Measurements from ENCODE around the gene ZBTB16.

DNA sequence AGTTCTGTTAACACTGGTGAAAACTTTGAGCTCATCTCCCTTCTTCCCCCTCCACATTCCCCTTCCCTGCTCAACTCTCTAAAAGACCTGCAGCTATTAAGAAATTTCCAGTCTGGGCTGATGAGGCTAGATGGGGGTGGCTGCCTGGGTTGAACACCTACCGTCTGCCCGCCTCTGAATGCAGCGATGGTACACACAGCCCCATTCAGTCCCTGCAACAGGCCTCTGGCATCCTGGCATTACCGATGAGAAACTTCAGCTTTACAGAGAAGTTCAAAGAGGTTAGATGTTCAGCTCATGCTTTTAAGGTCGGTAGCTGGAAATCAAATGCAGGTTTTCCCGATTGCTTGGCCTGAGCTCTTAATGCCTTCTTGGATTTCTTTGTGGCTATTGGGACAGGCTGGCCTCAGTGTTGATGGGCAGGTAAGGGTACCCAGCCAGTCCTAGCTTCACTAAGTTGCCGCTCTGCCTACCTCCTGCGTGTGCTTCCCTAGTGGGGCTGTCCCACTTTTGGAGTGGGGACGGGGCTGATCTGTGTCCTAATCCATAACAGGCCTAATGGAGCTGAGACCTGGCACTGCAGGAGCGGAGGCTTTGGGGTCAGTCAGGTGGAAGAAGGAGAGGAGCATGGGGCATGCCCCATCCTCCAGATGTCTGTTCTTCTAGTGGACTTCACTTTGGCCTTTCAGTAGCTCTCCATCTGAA lies 49.1 kb downstream of the ZBTB16 start:
- TF ChIP-seq CTCF (IDR thresholded peaks at IDR 0.05) (no peak), POLR2A (IDR thresholded peaks at IDR 0.05) (no peak)

Data from uterus (tissue), 2 donors.